DOHH2 (cell line): ENCODE results near the gene FYB1.

Experiments used
- H3F3A ChIP-seq: fragments of 200-600 bp; sonication (generic), shearing (Covaris generic); 2 replicates; pipeline ENCODE4 v1.6.0; 2016; ENCODE audit warnings: antibody characterized with exemption, mild to moderate bottlenecking; ENCODE audit not compliant: control insufficient read depth, insufficient read depth
- H3K27ac ChIP-seq: fragments of 200-600 bp; sonication (generic); 2 replicates; pipeline ENCODE4 v1.5.1; 2014; ENCODE audit warnings: low read depth, mild to moderate bottlenecking, low read length, moderate library complexity
- H3K27me3 ChIP-seq: fragments of 200-600 bp; sonication (generic); 2 replicates; pipeline ENCODE4 v1.6.1; 2014; ENCODE audit warnings: mild to moderate bottlenecking, low read length, mixed read lengths; ENCODE audit not compliant: control insufficient read depth
- H3K36me3 ChIP-seq: fragments of 200-600 bp; sonication (generic); 2 replicates; pipeline ENCODE4 v1.6.1; 2014; ENCODE audit warnings: mild to moderate bottlenecking, low read length, moderate library complexity, mixed read lengths; ENCODE audit not compliant: control insufficient read depth
- H3K4me1 ChIP-seq: fragments of 200-600 bp; sonication (generic); 2 replicates; pipeline ENCODE4 v1.6.1; 2014; ENCODE audit warnings: mild to moderate bottlenecking, low read length, mixed read lengths; ENCODE audit not compliant: control insufficient read depth
- H3K4me2 ChIP-seq: fragments of 200-600 bp; sonication (generic); 2 replicates; pipeline ENCODE4 v1.6.0; 2014; ENCODE audit warnings: mild to moderate bottlenecking, low read length, moderate library complexity
- H3K4me3 ChIP-seq: fragments of 200-600 bp; sonication (generic); 2 replicates; pipeline ENCODE4 v1.5.1; 2014; ENCODE audit warnings: mild to moderate bottlenecking, low read length, mixed read lengths
- H3K79me2 ChIP-seq: fragments of 200-600 bp; sonication (generic); 2 replicates; pipeline ENCODE4 v1.6.1; 2014; ENCODE audit warnings: mild to moderate bottlenecking, low read length, mixed read lengths; ENCODE audit not compliant: control insufficient read depth
- H3K9me2 ChIP-seq: fragments of 200-600 bp; sonication (generic); replicated peaks from 2 replicates; pipeline ENCODE4 v1.6.1; 2014; ENCODE audit warnings: mild to moderate bottlenecking, low read length, mixed read lengths; ENCODE audit not compliant: control insufficient read depth
- H3K9me3 ChIP-seq: fragments of 200-600 bp; sonication (generic); 2 replicates; pipeline ENCODE4 v1.6.1; 2014; ENCODE audit warnings: antibody characterized with exemption, low read length, mixed read lengths; ENCODE audit not compliant: control insufficient read depth, insufficient read depth
- H4K20me1 ChIP-seq: fragments of 200-600 bp; sonication (generic); 2 replicates; pipeline ENCODE4 v1.6.0; 2014; ENCODE audit warnings: low read depth, mild to moderate bottlenecking, antibody characterized with exemption, low read length, moderate library complexity; ENCODE audit not compliant: control insufficient read depth, insufficient read depth
- CTCF ChIP-seq: fragments of 200-600 bp; sonication (generic); IDR thresholded peaks from one replicate; pipeline ENCODE4 v1.5.1; 2014; ENCODE audit warnings: antibody characterized with exemption, mild to moderate bottlenecking, low read depth, low read length; ENCODE audit not compliant: poor library complexity, severe bottlenecking
- EZH2phosphoT487 ChIP-seq: fragments of 200-600 bp; sonication (generic); IDR thresholded peaks from 2 replicates; pipeline ENCODE4 v1.6.1; 2017; ENCODE audit warnings: borderline replicate concordance, mild to moderate bottlenecking, antibody characterized with exemption, low read length, moderate library complexity, mixed read lengths

The FYB1 gene

DNA sequence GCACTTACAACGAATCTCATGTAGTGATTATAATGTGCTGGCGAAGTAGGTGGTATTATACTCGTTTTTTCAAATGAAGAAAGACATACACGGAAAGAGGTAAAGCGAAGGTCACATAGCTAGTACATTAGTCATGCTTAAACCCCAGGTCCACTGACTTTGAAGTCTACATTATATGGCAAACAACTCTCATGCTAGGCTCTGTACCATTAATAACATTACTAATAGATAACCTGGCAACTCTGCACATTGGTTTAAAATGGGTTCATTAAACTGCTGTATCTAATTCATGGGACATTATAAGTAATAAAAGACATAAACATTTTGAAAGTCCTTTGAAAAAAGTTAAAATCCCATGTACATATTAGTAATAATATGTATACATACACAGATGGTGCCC, 21.2 kb downstream of the FYB1 start:
- no peak overlapping the region for H3K4me2 ChIP-seq
- H3F3A ChIP-seq = no peaks in the 10 kb centered on the region
- no peaks in the 10 kb centered on the region for H3K36me3 ChIP-seq
- no peaks in the 10 kb centered on the region for H3K79me2 ChIP-seq
- H3K27ac ChIP-seq = no peak overlapping the region
- H3K4me3 ChIP-seq = no peak overlapping the region
- H3K4me1 ChIP-seq = no peaks in the 10 kb centered on the region
- H3K9me2 ChIP-seq = no peaks in the 10 kb centered on the region
- H3K27me3 ChIP-seq = 0 out of 2 replicates have a peak, but pooled peaks cover 2% of the 10 kb centered on the region
- no peaks in the 10 kb centered on the region for H4K20me1 ChIP-seq
- no peaks in the 10 kb centered on the region for H3K9me3 ChIP-seq
- TF ChIP-seq CTCF (no peak), EZH2phosphoT487 (no peak)

DNA sequence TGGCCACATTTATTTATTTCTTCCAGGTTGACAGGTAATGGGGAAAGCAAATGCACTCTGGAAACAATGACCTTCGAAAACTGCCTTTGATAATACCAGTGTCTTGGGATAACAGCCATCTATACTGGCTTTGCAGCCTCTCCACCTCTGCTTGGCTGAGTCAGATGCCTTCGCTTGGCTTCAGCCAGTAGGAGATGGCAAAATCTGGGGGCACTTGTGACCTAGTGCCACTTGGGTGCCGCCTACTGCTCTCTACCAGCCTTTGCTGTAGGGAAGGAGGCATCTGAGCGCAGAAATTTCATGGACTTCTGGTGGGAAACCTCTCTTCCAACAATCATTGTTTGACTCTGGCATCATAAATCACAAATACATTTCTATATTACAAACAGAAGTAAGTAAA, 21.8 kb downstream of the FYB1 start:
- Histone ChIP-seq H4K20me1 (no peaks in the 10 kb centered on the region), H3K36me3 (no peaks in the 10 kb centered on the region), H3F3A (no peaks in the 10 kb centered on the region), H3K27me3 (peaks cover 2% of the 10 kb centered on the region), H3K9me2 (no peaks in the 10 kb centered on the region), H3K9me3 (no peaks in the 10 kb centered on the region), H3K79me2 (no peaks in the 10 kb centered on the region), H3K4me1 (no peaks in the 10 kb centered on the region), H3K4me2 (no peak overlapping the region), H3K4me3 (no peak overlapping the region), H3K27ac (no peak overlapping the region)
- no peak for TF ChIP-seq EZH2phosphoT487
- no peak for TF ChIP-seq CTCF

DNA sequence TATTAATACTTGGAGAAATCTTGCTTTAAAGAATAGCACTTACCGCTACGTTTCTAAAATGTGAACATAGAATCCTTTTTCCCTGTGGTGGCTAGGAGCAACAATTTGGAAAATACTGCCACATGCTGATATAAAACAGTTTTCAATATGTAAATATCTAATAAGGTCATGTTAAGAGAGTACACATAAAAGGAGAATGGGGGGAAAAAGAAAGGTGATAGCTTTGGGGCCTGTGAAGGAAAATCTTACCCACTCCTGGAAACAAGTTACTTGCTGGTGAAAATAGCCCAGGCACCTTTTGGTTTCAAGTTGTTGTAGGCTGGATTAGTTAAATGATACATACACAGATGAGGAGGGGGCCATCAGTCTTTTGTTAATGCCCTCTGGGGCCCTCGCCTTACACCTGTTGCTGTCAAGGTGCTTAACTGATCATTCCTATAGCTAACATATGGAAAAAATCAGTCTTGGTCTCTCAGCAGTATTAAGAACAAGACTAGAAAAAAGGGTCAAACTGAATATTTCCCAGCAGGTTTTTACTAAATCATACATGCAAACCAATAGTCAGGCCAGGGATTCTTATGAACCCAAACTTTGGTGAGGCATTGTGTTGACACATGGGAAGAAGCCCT, 24.1 kb downstream of the FYB1 start:
- H3K36me3 ChIP-seq = no peaks in the 10 kb centered on the region
- H3K79me2 ChIP-seq = no peaks in the 10 kb centered on the region
- H3K27ac ChIP-seq = no peak overlapping the region
- H3K9me3 ChIP-seq = no peaks in the 10 kb centered on the region
- H3K4me1 ChIP-seq = no peaks in the 10 kb centered on the region
- H3K4me2 ChIP-seq = no peak overlapping the region
- H3F3A ChIP-seq = no peaks in the 10 kb centered on the region
- no peaks in the 10 kb centered on the region for H3K9me2 ChIP-seq
- H3K4me3 ChIP-seq = no peak overlapping the region
- no peaks in the 10 kb centered on the region for H4K20me1 ChIP-seq
- peaks cover 2% of the 10 kb centered on the region for H3K27me3 ChIP-seq
- TF ChIP-seq CTCF (no peak), EZH2phosphoT487 (no peak)
